Suprapubic skin (tissue), 4 donors: ENCODE measurements around the gene ZNF735. TPM values are rescaled to one million over a fixed set of nuclear protein-coding genes. Genes with fewer than 3 reads are reported as not detected.
"Not testable (repeated sequence)": the region's sequence is repeated elsewhere in the genome, so short reads cannot be mapped to it uniquely, and the experiment has no call there.

Source experiments
- DNase-seq, 2 donors: peaks; one replicate each; pipeline ENCODE4 v3.0.0-alpha.2; 2019; ENCODE audit warnings: low spot score in 2 of 2
- H3K27ac ChIP-seq: fragments of 200-600 bp; sonication (generic); one replicate; pipeline ENCODE4 v1.5.1; 2019
- H3K27me3 ChIP-seq: fragments of 200-600 bp; sonication (generic); one replicate; pipeline ENCODE4 v1.5.1; 2019
- H3K36me3 ChIP-seq: fragments of 200-600 bp; sonication (generic); one replicate; pipeline ENCODE4 v1.5.1; 2019
- H3K4me1 ChIP-seq: fragments of 200-600 bp; sonication (generic); one replicate; pipeline ENCODE4 v1.5.1; 2019
- H3K4me3 ChIP-seq: fragments of 200-600 bp; sonication (generic); one replicate; pipeline ENCODE4 v1.5.1; 2019; ENCODE audit warnings: mild to moderate bottlenecking
- H3K9me3 ChIP-seq: fragments of 200-600 bp; sonication (generic); one replicate; pipeline ENCODE4 v1.5.1; 2019
- EP300 ChIP-seq: sonication (generic); formaldehyde crosslinking; IDR thresholded peaks from one replicate; pipeline ENCODE4 v1.6.1; 2017; ENCODE audit warnings: antibody characterized with exemption
- POLR2A ChIP-seq, 2 donors: fragments of 450-650 bp; IDR thresholded peaks; one replicate each; pipeline ENCODE4 v1.6.1; 2017; ENCODE audit warnings: antibody characterized with exemption in 2 of 2, mild to moderate bottlenecking in 2 of 2, moderate library complexity in 2 of 2
- POLR2AphosphoS5 ChIP-seq, 3 donors: sonication (generic); formaldehyde crosslinking; IDR thresholded peaks; one replicate each; pipeline ENCODE4 v1.6.1; 2017; ENCODE audit warnings: antibody characterized with exemption in 3 of 3
- WGBS: methylation state at CpG from one replicate; pipeline ENCODE4 v1.1.5; 2018; 5-methylcytosine and 5-hydroxymethylcytosine counted together
- total RNA-seq, 4 donors: library from RNA; depleted of rRNA; stranded (reverse); fragments of >200 nt; gene quantifications; one replicate each; pipeline ENCODE4 v1.1.0, GENCODE V29; 2016
- TF ChIP-seq, protein P1 (sequence below), 2 donors: fragments of 200-600 bp in 1 of 2; fragments of 450-650 bp in 1 of 2; sonication (generic) in 1 of 2; IDR thresholded peaks; one replicate each; pipeline ENCODE4 v1.5.1; 2016 to 2019; ENCODE audit warnings: antibody characterized with exemption in 2 of 2, mild to moderate bottlenecking in 1 of 2, moderate library complexity in 1 of 2

ZNF735 gene
- total RNA-seq = not detected

DNA sequence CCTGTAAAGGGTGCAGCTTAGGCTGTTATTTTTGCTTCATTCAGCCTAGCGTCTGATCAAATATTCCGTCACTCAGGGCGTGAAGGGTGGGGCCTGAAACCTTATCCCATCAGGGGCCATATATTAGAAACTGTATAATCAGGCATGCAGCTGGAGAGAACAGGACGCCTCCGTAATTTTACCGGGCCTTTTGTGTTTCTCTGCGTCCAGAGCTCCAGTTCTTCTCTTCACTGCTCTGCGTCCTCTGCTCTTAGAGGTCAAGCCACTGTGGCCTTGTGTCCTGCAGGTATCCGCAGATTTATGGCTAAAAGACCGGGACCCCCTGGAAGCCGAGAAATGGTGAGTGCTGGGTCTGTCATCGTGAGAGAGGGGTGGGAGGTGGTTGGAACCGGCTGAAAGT, at the start of gene ZNF735:
Gene ZNF735 (plus strand): TSS at position 301 of the 400 bp plus-strand sequence. CDS start 0 bp downstream, at position 301.
- H3K27me3 ChIP-seq = no peaks in the 10 kb centered on the region
- H3K27ac ChIP-seq = no peak within 1 kb of the TSS
- peaks cover 19% of the 10 kb centered on the region for H3K9me3 ChIP-seq
- TF ChIP-seq POLR2A (IDR thresholded peaks at IDR 0.05) = no peak
- TF ChIP-seq, protein P1, sequence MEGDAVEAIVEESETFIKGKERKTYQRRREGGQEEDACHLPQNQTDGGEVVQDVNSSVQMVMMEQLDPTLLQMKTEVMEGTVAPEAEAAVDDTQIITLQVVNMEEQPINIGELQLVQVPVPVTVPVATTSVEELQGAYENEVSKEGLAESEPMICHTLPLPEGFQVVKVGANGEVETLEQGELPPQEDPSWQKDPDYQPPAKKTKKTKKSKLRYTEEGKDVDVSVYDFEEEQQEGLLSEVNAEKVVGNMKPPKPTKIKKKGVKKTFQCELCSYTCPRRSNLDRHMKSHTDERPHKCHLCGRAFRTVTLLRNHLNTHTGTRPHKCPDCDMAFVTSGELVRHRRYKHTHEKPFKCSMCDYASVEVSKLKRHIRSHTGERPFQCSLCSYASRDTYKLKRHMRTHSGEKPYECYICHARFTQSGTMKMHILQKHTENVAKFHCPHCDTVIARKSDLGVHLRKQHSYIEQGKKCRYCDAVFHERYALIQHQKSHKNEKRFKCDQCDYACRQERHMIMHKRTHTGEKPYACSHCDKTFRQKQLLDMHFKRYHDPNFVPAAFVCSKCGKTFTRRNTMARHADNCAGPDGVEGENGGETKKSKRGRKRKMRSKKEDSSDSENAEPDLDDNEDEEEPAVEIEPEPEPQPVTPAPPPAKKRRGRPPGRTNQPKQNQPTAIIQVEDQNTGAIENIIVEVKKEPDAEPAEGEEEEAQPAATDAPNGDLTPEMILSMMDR (IDR thresholded peaks at IDR 0.05) = no peak
- TF ChIP-seq POLR2AphosphoS5 (IDR thresholded peaks at IDR 0.05) = no peak
- TF ChIP-seq EP300 = no peak
- H3K4me1 ChIP-seq = no peaks in the 10 kb centered on the region
- no peaks in the 10 kb centered on the region for H3K36me3 ChIP-seq
- H3K4me3 ChIP-seq = no peak within 1 kb of the TSS
- no peak for DNase-seq
- 85% methylated on average over 13 of the region's 13 CpGs for WGBS

DNA sequence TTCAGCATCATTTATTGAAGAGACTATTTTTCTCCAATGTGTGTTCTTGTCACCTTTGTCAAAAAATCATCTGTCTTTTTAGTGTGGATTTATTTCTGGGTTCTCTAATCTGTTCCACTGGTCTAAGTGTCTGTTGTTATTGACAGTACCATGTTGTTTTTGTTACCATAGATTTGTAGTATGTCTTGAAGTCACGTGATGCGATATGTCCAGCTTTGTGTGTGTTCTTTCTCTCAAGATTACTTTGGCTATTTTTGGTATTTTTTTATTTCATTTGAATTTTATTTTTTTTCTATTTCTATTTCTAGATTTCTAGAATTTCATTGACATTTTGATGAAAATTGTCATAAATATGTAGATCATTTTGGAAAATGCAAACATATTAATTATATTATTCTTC, 36.0 kb upstream of the ZNF735 start:
- not testable (repeated sequence) for H3K4me3 ChIP-seq, H3K27me3 ChIP-seq, H3K36me3 ChIP-seq, H3K27ac ChIP-seq, DNase-seq, H3K9me3 ChIP-seq, H3K4me1 ChIP-seq
- 87% methylated on average over 2 of the region's 2 CpGs for WGBS

DNA sequence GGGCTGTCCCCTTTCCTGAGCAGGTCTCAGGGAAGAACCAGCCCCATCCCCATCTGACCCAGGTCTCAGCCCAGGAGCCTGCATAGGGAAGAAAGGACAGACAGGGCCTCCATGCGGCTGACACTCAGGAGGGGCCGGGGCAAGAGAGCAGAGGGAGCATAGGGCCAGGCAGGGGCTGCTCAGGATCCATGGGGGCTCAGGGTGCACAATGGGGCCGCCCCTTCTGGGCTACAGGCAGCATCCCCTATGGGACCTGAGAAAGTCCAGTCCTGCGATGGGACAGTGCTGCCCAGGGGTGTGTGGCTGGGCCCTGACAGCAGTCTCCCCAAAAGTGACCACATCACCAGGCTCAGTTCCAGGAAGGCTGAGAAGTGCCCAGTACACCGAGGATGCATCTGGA, 32.7 kb upstream of the ZNF735 start:
- Histone ChIP-seq H3K9me3 (peaks cover 7% of the 10 kb centered on the region), H3K27me3 (no peaks in the 10 kb centered on the region), H3K36me3 (no peaks in the 10 kb centered on the region), H3K4me3 (no peak overlapping the region), H3K4me1 (no peaks in the 10 kb centered on the region), H3K27ac (no peak overlapping the region)
- no peak for DNase-seq
- no peak for TF ChIP-seq EP300
- TF ChIP-seq POLR2A (IDR thresholded peaks at IDR 0.05) = no peak
- no peak for TF ChIP-seq POLR2AphosphoS5 (IDR thresholded peaks at IDR 0.05)
- TF ChIP-seq, protein P1 (IDR thresholded peaks at IDR 0.05) = no peak
- WGBS = 82% methylated on average over 5 of the region's 5 CpGs

DNA sequence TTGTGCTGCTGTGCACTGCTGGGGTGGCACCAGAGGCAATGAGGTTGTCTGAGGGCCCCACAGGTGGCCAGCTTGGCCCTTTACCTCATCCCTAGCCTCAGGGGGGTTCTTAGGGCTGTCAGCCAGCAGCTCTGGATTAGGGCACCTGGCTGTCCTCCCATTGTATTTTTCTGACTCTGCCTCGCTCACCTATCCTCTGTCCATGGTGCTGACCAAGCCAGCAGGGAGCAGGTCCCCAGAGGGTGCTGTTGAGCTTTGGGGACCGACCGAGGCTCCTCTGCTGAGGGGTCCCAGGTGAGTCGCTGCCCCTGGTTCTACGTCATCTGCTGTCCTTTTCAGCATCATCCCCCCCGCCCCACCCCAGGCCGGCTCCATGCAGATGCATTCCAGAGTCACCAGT, 32.1 kb upstream of the ZNF735 start:
- Histone ChIP-seq H3K27me3 (no peaks in the 10 kb centered on the region), H3K4me1 (no peaks in the 10 kb centered on the region), H3K9me3 (peaks cover 2% of the 10 kb centered on the region), H3K27ac (no peak overlapping the region), H3K36me3 (no peaks in the 10 kb centered on the region), H3K4me3 (no peak overlapping the region)
- TF ChIP-seq, protein P1 (IDR thresholded peaks at IDR 0.05) = no peak
- no peak for TF ChIP-seq POLR2A (IDR thresholded peaks at IDR 0.05)
- TF ChIP-seq POLR2AphosphoS5 (IDR thresholded peaks at IDR 0.05) = no peak
- TF ChIP-seq EP300 = no peak
- no peak for DNase-seq
- WGBS = 16% methylated on average over 6 of the region's 7 CpGs

DNA sequence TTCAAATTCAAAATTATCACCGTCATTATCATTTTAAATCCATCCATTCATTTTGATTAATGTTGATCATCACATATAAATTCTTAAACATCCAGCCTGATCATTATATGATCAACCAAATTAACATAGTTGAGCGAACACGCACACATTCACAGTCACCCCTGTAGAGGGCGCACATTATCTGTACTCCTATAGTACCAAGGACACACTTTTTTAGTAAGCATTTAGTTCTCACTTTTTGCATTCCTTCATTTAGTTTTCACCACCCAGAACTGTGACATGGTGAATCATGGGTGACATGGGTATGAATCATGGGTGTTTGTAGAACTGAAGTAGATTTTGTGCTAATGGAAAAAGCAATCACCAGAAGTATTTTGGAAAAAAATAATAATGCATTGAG, 26.0 kb upstream of the ZNF735 start:
- no peaks in the 10 kb centered on the region for H3K4me1 ChIP-seq
- H3K27ac ChIP-seq = no peak overlapping the region
- no peaks in the 10 kb centered on the region for H3K36me3 ChIP-seq
- H3K4me3 ChIP-seq = no peak overlapping the region
- H3K27me3 ChIP-seq = peaks cover 19% of the 10 kb centered on the region
- no peak for DNase-seq
- peaks cover 6% of the 10 kb centered on the region for H3K9me3 ChIP-seq
- 43% methylated on average over 4 of the region's 4 CpGs for WGBS
- TF ChIP-seq EP300 = no peak
- TF ChIP-seq POLR2A (IDR thresholded peaks at IDR 0.05) = no peak
- TF ChIP-seq POLR2AphosphoS5 (IDR thresholded peaks at IDR 0.05) = no peak
- TF ChIP-seq, protein P1 (IDR thresholded peaks at IDR 0.05) = no peak

DNA sequence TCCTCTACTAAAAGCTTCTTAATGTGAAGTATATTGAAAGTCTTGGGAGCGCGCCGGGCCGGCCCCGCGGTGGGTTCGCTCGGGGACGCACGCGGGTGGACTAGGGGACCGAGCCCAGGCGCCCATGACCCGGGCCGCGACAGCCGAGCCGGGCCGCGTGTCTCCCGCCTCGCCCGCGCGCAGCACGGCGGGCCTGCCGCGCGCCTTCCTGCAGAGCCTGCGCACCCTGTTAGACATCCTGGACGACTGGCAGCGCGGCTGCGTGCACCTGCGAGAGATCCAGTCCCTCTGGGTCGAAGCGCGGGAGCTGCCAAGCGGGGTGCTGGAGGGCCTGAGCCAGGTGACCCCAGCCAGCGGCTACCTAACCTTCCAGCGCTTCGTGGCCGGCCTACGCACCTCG, 25.4 kb upstream of the ZNF735 start:
- DNase-seq = no peak
- H3K27ac ChIP-seq = no peak overlapping the region
- no peaks in the 10 kb centered on the region for H3K36me3 ChIP-seq
- peaks cover 6% of the 10 kb centered on the region for H3K9me3 ChIP-seq
- WGBS = 27% methylated on average over 28 of the region's 46 CpGs
- peaks cover 19% of the 10 kb centered on the region for H3K27me3 ChIP-seq
- TF ChIP-seq, protein P1 (IDR thresholded peaks at IDR 0.05) = no peak
- no peak for TF ChIP-seq POLR2A (IDR thresholded peaks at IDR 0.05)
- TF ChIP-seq EP300 = no peak
- TF ChIP-seq POLR2AphosphoS5 (IDR thresholded peaks at IDR 0.05) = no peak
- no peaks in the 10 kb centered on the region for H3K4me1 ChIP-seq
- no peak overlapping the region for H3K4me3 ChIP-seq
